22Rv1 (cell line): Measurements from ENCODE around the gene SLC12A7.

Experiments used
- CTCF ChIP-seq: fragments of 450-650 bp; IDR thresholded peaks from 2 replicates; pipeline ENCODE4 v1.5.1; 2017; ENCODE audit warnings: mild to moderate bottlenecking
- ZFX ChIP-seq: fragments of 450-650 bp; IDR thresholded peaks from 2 replicates; pipeline ENCODE4 v1.6.1; 2017; ENCODE audit warnings: antibody characterized with exemption, borderline replicate concordance

GRCh38 chr5:1028481-1029281 lies 83.2 kb downstream of the SLC12A7 start:
- TF ChIP-seq CTCF: no peak
- no peak for TF ChIP-seq ZFX
